HG02798 (cell line): ENCODE results near the gene CAMTA1.

Source experiments
- ATAC-seq: cut with Tn5 transposase; IDR thresholded peaks from one replicate; pipeline ENCODE4 v1.9.1; 2021; ENCODE audit warnings: mild to moderate bottlenecking; ENCODE audit not compliant: unreplicated experiment, poor library complexity

CAMTA1 gene

DNA sequence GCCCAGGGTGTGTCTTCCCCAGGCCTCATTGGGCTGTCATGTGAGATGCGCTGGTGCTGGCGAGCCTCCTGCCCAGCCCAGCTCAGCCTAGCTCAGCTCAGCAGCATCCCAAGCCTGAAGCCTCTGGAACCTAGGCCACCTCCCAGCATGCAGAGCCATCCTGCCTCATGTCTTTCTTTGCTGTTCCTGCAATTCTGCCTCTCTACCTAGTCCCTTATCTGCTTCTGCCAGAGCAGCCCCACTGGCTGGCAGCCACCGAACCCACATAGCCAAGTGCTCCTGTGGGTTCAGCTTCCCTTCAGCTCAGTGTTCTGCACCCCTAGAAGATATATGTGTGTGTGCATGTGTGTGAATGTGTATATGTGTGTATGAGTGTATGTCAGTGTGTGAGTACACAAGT, 694.3 kb downstream of the CAMTA1 start:
- no peak for ATAC-seq

DNA sequence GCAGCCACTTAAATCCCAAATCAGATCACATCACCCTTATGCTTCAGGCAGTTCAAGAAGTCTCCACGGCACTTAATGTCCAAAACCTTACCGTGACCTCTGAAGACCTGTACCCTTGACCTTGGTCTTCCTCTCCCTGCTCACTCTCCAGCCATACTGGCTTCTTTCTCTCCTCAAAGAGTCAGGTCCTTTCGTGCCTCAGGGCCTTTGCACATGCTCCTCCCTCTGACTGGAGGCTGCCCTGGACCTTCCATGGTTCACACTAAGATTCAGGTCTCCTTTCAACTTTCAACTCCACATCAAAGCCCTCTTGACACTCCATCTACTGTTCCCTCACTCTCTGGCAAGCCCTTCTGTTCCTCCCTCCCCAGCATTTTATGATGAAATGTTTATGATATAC, 695.9 kb downstream of the CAMTA1 start:
- no peak for ATAC-seq

DNA sequence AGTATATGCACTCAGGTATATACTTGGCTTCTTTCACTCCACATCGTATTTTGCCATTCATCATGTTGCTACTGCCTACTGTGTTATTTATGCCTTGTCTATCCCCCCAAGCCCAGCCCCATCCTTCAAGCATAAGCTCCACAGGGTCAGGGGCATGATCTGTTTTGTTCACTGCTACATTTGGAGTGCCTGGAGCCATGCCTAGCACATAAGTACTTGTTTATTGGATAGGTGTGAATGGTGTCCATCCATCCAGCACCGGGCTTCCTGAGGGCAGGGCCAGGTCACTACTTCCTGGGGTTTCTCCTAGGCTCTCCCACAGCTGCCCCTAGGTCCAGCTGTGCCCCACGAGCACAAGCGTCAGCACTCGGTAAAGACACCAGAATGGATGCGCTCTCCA, 696.8 kb downstream of the CAMTA1 start:
- ATAC-seq, result no peak

DNA sequence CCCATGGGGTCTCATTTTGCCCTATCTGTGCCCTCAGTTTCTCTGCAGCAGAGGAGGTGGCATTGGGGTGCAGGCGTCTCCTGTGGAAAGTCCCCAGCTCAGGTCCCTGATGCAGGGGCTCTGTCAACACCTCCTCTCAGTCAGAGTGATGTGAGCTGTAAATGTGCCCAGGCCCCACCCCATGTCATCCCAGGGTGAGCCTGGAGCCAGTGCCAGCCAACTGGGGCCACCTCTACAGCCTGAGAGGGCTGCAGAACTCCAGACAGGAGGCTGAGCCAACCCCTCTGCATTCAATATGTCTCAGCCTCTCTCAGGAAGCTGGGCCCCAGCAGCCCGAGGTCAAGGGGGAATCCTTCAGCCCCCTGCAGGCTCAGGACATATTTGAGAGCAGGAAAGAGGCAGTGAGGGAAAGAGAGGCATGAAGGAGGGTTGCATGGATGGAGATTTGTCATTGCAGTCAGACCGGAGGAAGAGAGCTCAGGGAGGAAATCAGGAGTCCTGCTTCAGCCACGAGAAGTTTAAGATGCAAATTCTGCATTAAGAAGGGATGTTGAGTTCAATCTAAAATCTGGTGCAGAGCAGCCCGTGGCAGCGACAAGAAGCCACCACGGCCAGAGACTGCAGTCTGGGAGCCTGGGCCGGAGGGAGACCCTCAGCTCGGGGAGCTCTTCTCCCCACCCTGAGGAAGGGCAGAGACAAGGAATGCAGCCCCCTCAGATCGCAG, 697.7 kb downstream of the CAMTA1 start:
- no peak for ATAC-seq

DNA sequence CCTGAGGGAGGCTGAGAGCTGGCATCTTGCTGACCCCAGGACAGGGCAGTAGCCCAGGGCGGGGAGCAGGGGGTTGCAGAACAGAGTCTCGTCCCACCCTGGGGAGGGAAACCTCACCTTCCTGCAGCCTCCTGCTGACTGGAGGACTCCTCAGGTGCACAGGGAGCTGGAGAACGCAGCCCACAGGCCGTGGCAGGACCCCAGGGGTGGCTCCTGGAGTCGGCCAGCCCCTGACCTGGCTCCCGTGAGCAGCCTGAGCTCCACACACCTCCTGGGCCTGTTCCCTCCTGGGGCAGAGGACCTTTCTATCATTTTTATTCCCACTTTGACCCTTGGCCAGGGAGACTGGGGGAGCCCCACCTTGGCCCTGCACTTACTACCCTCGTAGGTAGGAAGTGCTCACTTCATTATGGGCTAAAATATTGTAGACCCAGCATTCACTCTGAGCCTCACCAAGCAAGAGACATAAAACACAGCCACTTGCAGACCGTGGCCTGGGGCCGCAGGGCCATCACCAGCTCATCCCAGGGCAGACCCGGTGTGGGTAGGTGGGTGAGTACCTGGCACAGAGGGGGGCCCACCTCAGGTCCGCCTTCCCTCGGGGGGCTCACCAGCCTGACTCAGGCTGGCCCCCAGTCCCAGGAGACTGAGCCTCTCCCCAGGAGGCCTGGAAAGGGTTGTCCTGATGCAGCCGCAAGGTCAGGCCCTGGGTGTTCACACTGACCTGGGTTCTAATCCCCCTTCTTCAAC, 698.6 kb downstream of the CAMTA1 start:
- ATAC-seq, result no peak

DNA sequence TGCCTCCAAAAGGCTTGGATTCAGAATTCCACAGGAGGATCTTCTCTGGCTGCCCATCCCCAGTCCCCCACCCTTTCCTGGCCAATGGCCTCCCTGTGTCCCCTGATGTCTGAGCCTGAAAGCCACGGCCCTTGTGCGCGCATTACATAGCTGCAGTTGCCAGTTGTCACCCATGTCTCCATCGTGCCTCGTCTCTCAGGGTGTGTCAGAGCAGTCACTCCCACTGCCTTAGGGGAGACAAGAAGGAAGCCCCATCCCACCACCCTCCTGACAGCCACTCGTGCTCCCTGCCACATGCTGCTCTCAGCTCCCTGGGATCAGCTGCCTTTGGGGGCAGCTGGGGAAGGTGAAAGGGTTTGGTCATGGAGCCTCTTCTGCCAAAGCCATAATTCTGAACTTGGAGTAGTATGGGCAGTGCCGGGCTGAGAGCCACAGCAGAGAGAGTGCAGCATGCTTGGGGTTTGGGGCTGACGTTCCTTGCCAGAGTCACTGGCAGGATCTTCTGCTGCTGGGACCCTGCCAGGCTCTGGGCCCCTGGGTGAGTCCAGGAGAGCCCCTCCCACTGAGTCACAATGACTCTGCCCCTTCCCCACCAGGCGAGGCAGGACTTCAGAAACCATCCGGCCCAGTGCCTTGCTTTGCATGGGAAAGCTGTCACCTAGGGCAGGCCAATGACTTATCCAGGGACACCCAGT, 700.0 kb downstream of the CAMTA1 start:
- no peak for ATAC-seq

DNA sequence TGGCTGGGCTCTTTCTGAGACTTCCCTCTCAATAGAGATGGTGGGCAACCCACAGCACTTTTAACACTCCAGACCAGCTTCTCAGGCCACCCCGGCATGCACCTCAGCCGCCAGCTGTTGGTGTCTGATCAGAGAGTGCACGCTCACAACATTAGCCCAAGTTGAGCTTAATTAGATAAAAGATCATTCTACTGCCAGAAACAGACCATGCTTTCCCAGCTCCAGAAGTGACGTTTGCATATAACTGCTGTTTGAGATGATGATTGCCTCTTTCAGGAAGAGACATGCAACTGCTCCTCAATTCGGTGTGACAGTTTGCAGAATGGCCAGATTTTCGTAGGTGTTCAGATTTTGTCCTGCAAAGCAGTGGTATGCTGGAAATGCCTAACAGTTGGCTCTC, 700.6 kb downstream of the CAMTA1 start:
- no peak for ATAC-seq

DNA sequence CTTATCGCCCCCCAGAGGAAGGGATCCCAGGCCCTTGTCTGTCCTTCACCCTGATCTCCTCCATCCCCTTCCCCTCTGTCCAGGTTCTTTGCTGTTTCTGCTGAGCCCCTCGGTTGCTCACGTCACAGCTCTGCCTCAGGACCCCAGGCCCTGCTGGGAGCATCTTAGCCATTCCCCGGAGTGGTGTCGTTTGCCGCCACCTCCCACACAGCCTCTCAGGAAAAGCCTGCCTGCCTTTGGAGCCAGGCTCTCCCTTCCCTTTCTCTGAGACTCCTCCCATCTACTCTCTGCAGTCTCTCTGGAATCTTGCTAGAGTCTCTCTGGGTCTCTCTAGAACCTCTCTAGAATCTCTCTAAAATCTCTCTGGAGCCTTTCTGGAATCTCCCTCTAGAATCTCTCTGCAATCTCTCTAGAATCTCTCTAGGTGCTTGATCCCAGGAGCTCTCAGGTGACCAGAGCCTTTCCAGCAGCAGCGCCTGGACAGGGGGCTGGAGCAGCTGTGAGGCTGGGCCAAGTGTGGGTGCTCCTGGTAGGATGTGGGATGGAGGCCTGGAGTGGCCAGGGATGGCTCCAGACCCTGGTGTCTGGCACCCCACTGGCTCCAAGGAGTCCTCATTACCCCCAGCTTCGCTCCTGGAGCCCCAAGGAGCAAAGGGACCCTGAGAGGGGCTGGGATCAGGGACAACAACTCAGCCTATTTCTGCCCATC, 702.7 kb downstream of the CAMTA1 start:
- no peak for ATAC-seq

DNA sequence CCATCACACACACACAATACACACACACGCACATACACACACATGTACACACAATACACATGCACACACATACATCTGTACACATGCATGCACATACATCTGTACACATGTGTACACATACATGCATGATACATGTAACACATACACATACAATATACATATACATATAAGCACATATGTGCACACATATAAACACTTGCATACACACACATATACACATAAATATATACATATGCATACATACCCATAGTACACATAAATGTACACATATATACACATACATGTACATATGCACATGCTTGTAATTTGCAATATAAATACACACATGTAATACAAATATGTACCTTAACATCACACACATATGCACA, 703.2 kb downstream of the CAMTA1 start:
- ATAC-seq, result no peak

DNA sequence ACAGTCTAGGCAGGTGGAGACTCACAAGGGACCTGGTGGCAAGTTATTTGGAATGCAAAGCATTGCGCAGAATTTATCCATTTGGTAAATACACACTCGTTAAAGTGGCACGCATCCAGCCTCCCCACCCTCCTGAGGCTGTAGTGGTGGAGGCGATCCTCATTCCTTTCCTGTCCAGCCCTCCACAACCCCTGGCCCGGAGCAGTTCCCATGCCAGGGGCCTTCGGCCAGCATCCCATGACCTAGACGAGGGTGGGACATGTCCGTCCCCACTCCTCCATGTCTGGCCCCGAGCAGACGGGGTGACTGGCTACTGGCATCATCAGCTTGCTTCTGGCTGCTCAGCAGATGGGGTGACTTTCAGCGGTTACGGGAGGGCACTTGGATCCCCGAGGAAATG, 704.3 kb downstream of the CAMTA1 start:
- no peak for ATAC-seq

DNA sequence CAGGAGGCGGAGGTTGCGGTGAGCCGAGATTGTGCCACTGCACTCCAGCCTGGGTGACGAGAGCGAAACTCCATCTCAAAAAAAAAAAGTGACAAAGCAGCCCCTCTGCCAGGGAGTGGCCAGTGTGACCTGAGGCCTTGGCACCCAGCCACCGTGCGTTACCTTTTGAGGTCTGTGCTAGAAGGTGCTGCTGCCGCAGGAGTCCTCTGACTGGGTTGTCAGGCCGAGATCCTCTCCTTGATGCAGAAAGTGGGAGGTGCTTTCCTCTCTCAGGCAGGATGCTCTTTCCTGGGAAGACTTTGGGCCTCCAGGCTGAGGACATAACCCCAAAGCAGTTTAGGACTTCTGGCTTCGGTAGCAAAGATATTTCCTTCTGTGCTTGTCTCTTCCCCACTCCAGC, 705.3 kb downstream of the CAMTA1 start:
- ATAC-seq, result no peak

DNA sequence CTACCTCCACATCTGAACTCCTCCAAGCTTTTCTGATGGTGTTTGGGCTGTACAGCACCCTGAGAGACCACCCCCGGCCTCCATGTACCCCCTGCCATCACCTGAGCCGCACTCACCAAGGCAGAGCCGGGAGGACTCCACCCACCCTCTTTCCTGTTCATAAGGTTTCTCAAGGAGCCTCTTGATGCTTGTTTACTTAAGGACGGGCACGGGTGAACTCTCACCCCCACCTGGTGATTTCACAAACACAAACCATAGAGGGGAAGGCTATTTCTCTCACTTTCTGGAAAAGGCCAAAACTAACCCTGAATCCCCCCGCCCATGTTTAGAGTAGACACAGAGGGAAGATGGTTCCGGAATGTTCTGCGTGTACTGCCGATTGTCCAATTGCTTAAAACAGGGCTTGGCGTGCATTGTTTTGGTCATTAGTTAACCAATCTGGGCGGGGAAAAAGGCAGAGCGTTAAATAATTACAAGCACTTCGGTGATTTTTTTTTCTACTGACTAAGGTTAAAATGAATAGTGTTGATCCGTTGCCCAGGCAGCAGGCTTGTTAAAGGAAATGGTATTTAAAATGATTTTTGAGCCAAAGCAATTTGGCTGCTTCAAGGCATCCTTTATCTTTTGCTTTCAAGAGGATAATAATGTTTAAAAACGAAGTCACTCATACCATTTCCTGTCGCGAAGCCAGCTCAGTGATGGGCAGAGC, 706.0 kb downstream of the CAMTA1 start:
- ATAC-seq, result no peak

DNA sequence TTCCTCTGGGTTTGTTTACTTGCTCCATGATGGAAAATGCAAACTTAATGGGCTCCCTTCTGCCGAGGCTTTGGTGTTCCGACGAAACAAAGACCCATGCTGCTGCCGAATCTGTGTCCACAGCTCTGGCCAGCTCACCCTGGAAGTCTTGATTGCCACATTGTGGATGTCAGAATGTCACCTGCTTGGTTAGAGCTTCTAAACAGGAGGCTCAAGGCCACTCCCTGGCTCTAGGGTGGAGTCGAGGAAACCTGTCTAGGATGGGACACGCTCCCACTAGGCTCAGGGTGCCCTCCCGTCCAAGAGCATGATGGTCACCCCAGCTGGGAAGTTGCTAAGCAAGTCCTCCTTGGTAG, 706.5 kb downstream of the CAMTA1 start:
- no peak for ATAC-seq

DNA sequence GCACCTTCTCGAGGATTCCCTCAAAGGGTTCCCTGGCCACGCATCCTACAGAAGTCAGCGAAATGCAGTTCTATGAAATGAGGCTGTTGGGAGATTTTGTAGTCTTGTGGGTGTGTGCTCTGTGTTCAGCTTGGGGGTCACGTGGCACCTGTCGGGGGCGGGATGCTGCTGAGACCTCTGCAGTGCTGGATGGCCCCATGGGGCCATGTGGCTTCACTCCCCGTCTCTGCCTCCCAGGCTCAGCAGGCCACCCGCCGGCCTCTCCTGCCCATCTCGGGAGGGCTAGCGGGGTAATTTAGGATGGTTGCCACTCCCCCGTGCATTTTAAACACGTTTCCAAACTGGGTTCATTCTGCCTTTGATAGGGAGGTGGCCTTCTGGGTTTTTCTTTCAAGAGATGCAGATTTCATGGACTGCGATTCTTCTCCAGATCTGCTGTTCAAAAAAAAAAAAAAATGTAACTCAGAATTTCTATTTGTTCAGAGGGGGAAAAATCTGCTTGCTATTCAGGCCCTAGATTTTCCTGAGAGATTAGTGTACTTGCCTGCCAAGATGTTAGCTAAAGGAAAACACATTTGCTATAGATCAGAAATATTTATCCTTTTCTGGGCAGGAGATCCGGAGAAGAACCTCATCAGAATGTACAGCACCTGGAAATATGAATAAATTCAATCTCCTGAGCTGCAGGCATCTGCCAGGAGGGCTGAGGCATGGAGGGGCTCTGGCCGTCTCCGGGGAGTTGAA, 708.6 kb downstream of the CAMTA1 start:
- no peak for ATAC-seq

DNA sequence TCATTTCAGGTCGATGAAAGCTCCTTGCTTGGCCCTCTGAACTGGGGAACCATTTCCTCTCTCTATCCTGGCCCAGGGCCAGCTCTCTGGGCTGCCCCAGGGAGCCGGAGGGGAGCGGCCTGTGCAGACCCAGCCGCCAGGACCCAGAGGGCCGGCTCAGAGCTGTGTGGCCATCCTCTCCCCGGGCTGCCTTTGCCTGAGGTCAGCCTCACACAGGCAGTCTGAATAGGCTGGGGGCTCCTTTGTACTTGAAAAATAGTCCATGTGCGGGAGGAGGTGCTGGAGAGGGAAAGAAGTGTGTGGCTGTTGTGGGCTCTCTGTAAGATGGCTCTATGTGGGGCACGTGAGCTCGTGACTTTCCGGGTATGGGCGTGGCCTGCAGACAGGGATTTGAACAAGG, 710.7 kb downstream of the CAMTA1 start:
- no peak for ATAC-seq

DNA sequence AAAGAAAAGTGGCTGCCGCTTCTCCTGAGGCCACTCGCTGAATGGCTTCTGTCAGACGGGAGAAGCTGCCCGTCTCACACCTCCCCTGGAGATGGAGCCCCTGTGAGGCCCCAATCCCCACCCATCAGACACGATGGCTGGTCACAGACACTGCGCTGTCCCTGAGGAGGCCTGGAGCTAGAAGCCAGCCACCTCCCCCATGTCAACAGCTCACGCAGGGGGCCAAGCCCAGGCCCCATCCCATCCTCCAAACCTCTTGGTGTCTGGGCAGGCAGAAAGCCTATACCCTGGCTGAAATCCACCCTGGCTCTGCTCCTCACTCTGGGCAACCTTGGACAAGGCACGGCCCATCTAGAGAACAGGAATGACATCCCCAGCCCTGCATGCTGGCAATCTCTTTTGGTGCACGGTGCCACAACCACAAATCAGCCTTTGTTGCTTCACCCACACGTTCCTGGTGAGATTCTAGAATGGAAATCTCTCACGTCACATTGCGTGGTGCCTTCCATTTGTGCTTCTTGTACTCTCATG, 711.9 kb downstream of the CAMTA1 start:
- ATAC-seq, result no peak

DNA sequence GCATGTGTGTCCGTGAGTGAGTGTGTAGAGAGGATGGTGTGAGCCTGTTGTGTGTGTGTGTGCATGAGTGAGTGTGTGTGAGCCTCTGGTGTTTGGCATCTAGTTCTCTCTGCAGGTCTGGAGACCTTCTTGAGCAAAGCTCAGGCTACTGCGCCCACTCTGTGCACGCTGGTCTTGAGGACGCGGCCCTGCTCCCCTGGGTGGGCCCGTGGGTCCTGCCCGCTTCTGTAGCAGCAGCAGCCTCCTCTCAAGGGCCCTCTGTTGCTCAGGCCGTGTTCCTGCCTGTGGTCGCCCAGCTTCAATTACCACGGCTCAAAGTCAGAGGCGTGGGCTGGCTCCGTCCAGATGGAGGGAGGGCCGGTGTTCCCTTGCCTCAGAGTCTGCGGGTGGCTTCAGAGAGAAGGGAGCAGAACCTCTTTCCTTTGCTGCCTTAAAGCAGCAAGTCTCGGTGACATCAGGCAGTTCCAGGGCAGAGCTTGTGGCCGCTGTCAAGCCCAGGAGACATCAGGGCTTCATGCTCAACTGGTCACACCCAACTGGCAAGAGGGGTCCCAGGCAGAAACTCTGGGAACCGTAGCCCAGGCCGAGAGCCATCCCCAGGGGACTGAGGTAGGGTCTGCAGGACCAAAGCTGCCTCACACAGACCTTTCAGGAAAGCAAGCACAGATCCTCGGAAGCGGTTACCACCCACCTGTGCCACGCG, 715.3 kb downstream of the CAMTA1 start:
- no peak for ATAC-seq

DNA sequence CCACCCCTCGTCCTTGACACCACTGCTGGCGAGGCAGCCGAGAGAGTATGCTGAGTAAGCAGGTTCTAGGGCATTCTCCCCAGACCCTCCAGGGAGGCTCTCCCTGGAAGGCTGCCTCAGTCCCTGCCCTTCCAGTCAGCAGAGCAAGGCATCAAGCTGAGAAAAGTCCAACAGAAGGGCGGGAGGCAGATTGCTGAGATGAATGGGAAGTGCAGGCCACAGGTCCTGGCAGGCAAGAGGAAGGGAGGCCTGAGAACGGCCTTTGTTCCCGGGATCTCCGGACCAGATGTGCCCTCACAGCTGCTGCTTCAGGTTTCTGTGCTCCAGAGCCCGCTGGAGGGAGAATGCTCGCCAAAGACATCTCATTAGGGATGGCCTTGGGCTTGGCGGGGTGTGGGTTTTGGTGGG, 715.8 kb downstream of the CAMTA1 start:
- ATAC-seq, result no peak
